Type B pancreatic cell (in vitro differentiated cells): Measurements from ENCODE around the gene PKP2. TPM values are rescaled to one million over a fixed set of nuclear protein-coding genes. Genes with fewer than 3 reads are reported as not detected.

Source experiments
- DNase-seq: peaks from one replicate; pipeline ENCODE4 v3.0.0; 2021; ENCODE audit warnings: mixed read lengths; ENCODE audit not compliant: unreplicated experiment; ENCODE audit errors: extremely low spot score
- H3K27ac Mint-ChIP-seq: 2 replicates; pipeline ENCODE4 v1.8.0; 2021; ENCODE audit warnings: mild to moderate bottlenecking, mixed read lengths
- H3K27me3 Mint-ChIP-seq: 2 replicates; pipeline ENCODE4 v1.8.0; 2021; ENCODE audit warnings: mixed read lengths
- H3K36me3 Mint-ChIP-seq: 2 replicates; pipeline ENCODE4 v1.8.0; 2021; ENCODE audit warnings: mixed read lengths
- H3K4me1 Mint-ChIP-seq: one replicate; pipeline ENCODE4 v1.8.0; 2021; ENCODE audit warnings: mixed read lengths; ENCODE audit not compliant: unreplicated experiment
- H3K4me3 Mint-ChIP-seq: 2 replicates; pipeline ENCODE4 v1.8.0; 2021; ENCODE audit warnings: mild to moderate bottlenecking, mixed read lengths
- H3K9me3 Mint-ChIP-seq: 2 replicates; pipeline ENCODE4 v1.8.0; 2021; ENCODE audit warnings: mixed read lengths
- CTCF ChIP-seq: fragments of 200-600 bp; sonication (generic); conservative IDR thresholded peaks from 2 replicates; pipeline ENCODE4 v1.5.0; 2021; ENCODE audit warnings: antibody characterized with exemption, mild to moderate bottlenecking
- total RNA-seq: library from RNA; stranded (reverse); gene quantifications from 2 replicates; pipeline ENCODE4 v1.2.1, GENCODE V29; 2021; ENCODE audit warnings: low replicate concordance

PKP2 gene
- total RNA-seq, 1 donor from 2014 or later = 29.5 TPM

- Mint-ChIP-seq H3K9me3 (no peaks in the 10 kb centered on the region), H3K36me3 (no peaks in the 10 kb centered on the region), H3K4me3 (no peak overlapping the region), H3K27ac (no peak overlapping the region), H3K4me1 (no peaks in the 10 kb centered on the region), H3K27me3 (peaks cover 8% of the 10 kb centered on the region)
- no peak for DNase-seq
- TF ChIP-seq CTCF = no peak
These were observed 11.4 kb upstream of the PKP2 start for GRCh38 chr12:32907898-32908476.

- no peaks in the 10 kb centered on the region for H3K36me3 Mint-ChIP-seq
- no peak for TF ChIP-seq CTCF
- no peak overlapping the region for H3K27ac Mint-ChIP-seq
- H3K4me1 Mint-ChIP-seq = no peaks in the 10 kb centered on the region
- no peak for DNase-seq
- no peak overlapping the region for H3K4me3 Mint-ChIP-seq
- peaks cover 8% of the 10 kb centered on the region for H3K27me3 Mint-ChIP-seq
- H3K9me3 Mint-ChIP-seq = no peaks in the 10 kb centered on the region
These were observed 10.6 kb upstream of the PKP2 start for GRCh38 chr12:32907166-32907565.

GRCh38 chr12:32906399-32907165, 10.0 kb upstream of the PKP2 start:
- no peak for DNase-seq
- TF ChIP-seq CTCF = no peak
- Mint-ChIP-seq H3K27me3 (peaks cover 8% of the 10 kb centered on the region), H3K36me3 (no peaks in the 10 kb centered on the region), H3K9me3 (no peaks in the 10 kb centered on the region), H3K4me3 (no peak overlapping the region), H3K4me1 (no peaks in the 10 kb centered on the region), H3K27ac (no peak overlapping the region)

GRCh38 chr12:32903763-32904162, 7.2 kb upstream of the PKP2 start:
- H3K27me3 Mint-ChIP-seq = no peaks in the 10 kb centered on the region
- peaks cover 3% of the 10 kb centered on the region for H3K36me3 Mint-ChIP-seq
- no peak for TF ChIP-seq CTCF
- peak overlapping the region; percentile 57 for H3K27ac Mint-ChIP-seq
- DNase-seq = no peak
- peak overlapping the region; percentile 15 for H3K4me3 Mint-ChIP-seq
- H3K4me1 Mint-ChIP-seq = no peaks in the 10 kb centered on the region
- no peaks in the 10 kb centered on the region for H3K9me3 Mint-ChIP-seq

- no peaks in the 10 kb centered on the region for H3K4me1 Mint-ChIP-seq
- H3K4me3 Mint-ChIP-seq = no peak overlapping the region
- no peaks in the 10 kb centered on the region for H3K27me3 Mint-ChIP-seq
- peaks cover 4% of the 10 kb centered on the region for H3K36me3 Mint-ChIP-seq
- no peak for TF ChIP-seq CTCF
- no peak for DNase-seq
- no peaks in the 10 kb centered on the region for H3K9me3 Mint-ChIP-seq
- peak overlapping the region; percentile 57 for H3K27ac Mint-ChIP-seq
These were observed 6.7 kb upstream of the PKP2 start for GRCh38 chr12:32903318-32903717.
